ENCODE results near the gene TIMP2.
A peak's percentile ranks its signal among the peaks of the same experiment; 100 is the strongest.

Gene TIMP2

GRCh38 chr17:78862073-78863023, 62.8 kb downstream of the TIMP2 start:
- DNase-seq, result no peak

- DNase-seq, result no peak
These were observed 64.0 kb downstream of the TIMP2 start for GRCh38 chr17:78861229-78861628.

GRCh38 chr17:78859051-78859450, 66.1 kb downstream of the TIMP2 start:
- no peak for DNase-seq

GRCh38 chr17:78857266-78857665, 67.9 kb downstream of the TIMP2 start:
- no peak for DNase-seq

- no peak for DNase-seq
These were observed 69.5 kb downstream of the TIMP2 start for GRCh38 chr17:78855561-78856165.

- DNase-seq, result no peak
These were observed 70.7 kb downstream of the TIMP2 start for GRCh38 chr17:78854508-78854907.

- no peak for DNase-seq
These were observed 71.2 kb downstream of the TIMP2 start for GRCh38 chr17:78853926-78854394.

GRCh38 chr17:78852709-78853121, 72.5 kb downstream of the TIMP2 start:
- DNase-seq, result no peak

- DNase-seq, result no peak
These were observed 76.2 kb downstream of the TIMP2 start for GRCh38 chr17:78849026-78849425.

- DNase-seq, result no peak
These were observed 78.1 kb downstream of the TIMP2 start for GRCh38 chr17:78847052-78847451.

GRCh38 chr17:78844301-78845005, 80.7 kb downstream of the TIMP2 start:
- no peak for DNase-seq

- DNase-seq, result peak; percentile 51
These were observed 82.2 kb downstream of the TIMP2 start for GRCh38 chr17:78842881-78843565.

- peak; percentile 100 for DNase-seq
These were observed 84.2 kb downstream of the TIMP2 start, which contains the start of gene USP36 for GRCh38 chr17:78840780-78841611. USP36 (minus strand) TSS chr17:78840814; CDS start chr17:78836363, 4,451 bp downstream.

- no peak for DNase-seq
These were observed 84.7 kb downstream of the TIMP2 start for GRCh38 chr17:78840530-78840779.

GRCh38 chr17:78839762-78840529, 85.2 kb downstream of the TIMP2 start:
- peak; percentile 19 for DNase-seq

GRCh38 chr17:78839235-78839761, 85.9 kb downstream of the TIMP2 start:
- no peak for DNase-seq

GRCh38 chr17:78838574-78839005, 86.6 kb downstream of the TIMP2 start:
- DNase-seq, result no peak

- no peak for DNase-seq
These were observed 88.7 kb downstream of the TIMP2 start for GRCh38 chr17:78836420-78837021.

GRCh38 chr17:78834571-78834970, 90.6 kb downstream of the TIMP2 start:
- no peak for DNase-seq

GRCh38 chr17:78832541-78832810, 92.7 kb downstream of the TIMP2 start:
- DNase-seq, result no peak

Measured in effector CD4-positive, alpha-beta T cell (primary cell).